ENCODE results near the gene UBAC1.

UBAC1 gene

GRCh38 chr9:135906291-135907005, 54.7 kb downstream of the UBAC1 start:
- no peak for TF ChIP-seq CTCF (IDR thresholded peaks at IDR 0.05; ENCODE audit: borderline replicate concordance, insufficient read depth, low read depth, low read length)
- H3K4me3 ChIP-seq (ENCODE audit: low read depth, low read length), result peak overlapping the region; percentile 63

- no peak for TF ChIP-seq CTCF (IDR thresholded peaks at IDR 0.05; ENCODE audit: borderline replicate concordance, insufficient read depth, low read depth, low read length)
- peak overlapping the region; percentile 63 for H3K4me3 ChIP-seq (ENCODE audit: low read depth, low read length)
Observed at GRCh38 chr9:135905380-135906258, 55.6 kb downstream of the UBAC1 start.

DNA sequence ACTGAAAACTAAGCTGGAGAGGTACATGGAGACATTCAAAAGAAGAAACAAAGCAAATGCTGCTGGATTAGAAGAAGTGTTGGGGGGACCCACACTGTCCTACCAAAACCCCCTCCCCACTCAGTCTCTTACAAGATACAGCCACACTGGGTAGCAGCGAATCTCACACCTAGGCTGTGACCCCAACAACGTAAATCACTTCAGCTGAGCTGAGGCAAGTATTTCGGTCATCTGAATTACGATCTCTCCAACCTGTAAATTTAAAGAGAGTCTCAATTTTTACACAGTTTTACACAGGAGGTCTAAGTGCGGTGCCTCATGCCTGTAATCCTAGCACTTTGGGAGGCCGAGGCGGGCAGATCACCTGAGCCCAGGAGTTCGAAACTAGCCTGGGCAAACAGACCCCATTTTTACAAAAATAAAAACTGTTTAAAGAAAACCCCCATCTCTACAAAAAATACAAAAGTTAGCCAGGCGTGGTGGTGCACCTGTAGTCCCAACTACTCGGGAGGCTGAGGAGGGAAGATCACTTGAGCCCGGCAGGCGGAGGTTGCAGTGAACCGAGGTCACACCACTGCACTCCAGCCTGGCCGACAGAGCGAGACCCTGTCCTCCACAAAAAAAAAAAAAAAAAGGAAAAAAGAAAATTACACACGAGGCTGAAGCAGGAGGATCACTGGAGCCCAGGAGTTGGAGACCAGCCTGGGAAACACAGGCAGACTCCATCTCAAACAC, 57.2 kb downstream of the UBAC1 start:
- no peak overlapping the region for H3K4me3 ChIP-seq (ENCODE audit: low read depth, low read length)
- no peak for TF ChIP-seq CTCF (IDR thresholded peaks at IDR 0.05; ENCODE audit: borderline replicate concordance, insufficient read depth, low read depth, low read length)

- TF ChIP-seq CTCF (IDR thresholded peaks at IDR 0.05; ENCODE audit: borderline replicate concordance, insufficient read depth, low read depth, low read length), result no peak
- H3K4me3 ChIP-seq (ENCODE audit: low read depth, low read length), result no peak overlapping the region
Observed at GRCh38 chr9:135903358-135903656, 57.9 kb downstream of the UBAC1 start.

DNA sequence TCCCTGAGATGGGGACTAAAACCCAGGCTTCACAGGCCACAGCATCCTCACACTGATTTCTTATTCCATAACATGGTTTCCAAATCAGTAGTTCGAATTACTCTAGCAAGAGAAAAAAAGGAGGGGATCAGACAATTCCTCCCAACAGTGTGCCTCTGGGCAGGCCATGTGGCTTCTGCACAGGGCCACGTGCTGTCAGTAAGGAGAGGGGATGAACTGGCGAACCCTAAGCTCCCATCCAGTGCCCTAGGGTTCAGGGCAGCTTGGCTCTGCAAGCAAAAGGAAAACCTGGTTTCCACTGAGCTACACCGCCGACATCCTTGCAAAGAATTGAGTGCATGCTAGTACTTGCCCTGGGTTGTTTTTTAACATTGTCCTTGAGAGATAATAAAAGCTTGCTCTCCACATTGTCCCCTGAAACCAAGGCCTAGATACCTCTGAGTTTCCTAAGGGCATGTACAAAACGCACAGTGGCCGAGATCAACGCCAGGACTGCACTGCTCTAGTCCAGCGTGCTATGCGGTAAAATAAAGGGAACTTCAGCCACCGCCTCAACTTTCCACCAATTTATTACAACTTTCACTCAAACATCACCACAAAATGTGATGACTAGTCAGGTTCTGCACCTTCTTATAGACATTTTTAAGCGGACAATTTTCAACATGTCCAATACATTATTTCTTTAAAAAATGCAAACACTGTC, 58.4 kb downstream of the UBAC1 start:
- no peak for TF ChIP-seq CTCF (IDR thresholded peaks at IDR 0.05; ENCODE audit: borderline replicate concordance, insufficient read depth, low read depth, low read length)
- H3K4me3 ChIP-seq (ENCODE audit: low read depth, low read length), result no peak overlapping the region

- no peak overlapping the region for H3K4me3 ChIP-seq (ENCODE audit: low read depth, low read length)
- TF ChIP-seq CTCF (IDR thresholded peaks at IDR 0.05; ENCODE audit: borderline replicate concordance, insufficient read depth, low read depth, low read length), result no peak
Observed at GRCh38 chr9:135901826-135902225, 59.3 kb downstream of the UBAC1 start.

All from GM12875 (cell line).